K562 (cell line): ENCODE measurements around the gene FXYD1. TPM values are rescaled to one million over a fixed set of nuclear protein-coding genes. Genes with fewer than 3 reads are reported as not detected.

Source experiments
- ATAC-seq: fragments of 200-7000 bp; cut with Tn5 transposase; 3 replicates; pipeline ENCODE4 v1.9.1; 2020; ENCODE audit warnings: moderate library complexity
- BruUV-seq: library from RNA; stranded (reverse); fragments of 400-500 nt; replicated peaks from 2 replicates; lab custom pipeline; 2021; lab: Mats Ljungman, UMichigan
- CTCF ChIA-PET: fragments of 300-600 bp; formaldehyde crosslinking; extraction: SDS; loops from one replicate; lab custom pipeline; 2021; ENCODE audit warnings: low intra/inter-chr PET ratio; lab: Yijun Ruan, JAX
- POLR2A ChIA-PET: fragments of 300-600, 350-650 bp; sonication (Branson Sonifier 250); formaldehyde crosslinking; extraction: SDS; loops from one replicate; lab custom pipeline; 2021; ENCODE audit warnings: antibody characterized with exemption, inconsistent platforms; lab: Yijun Ruan, JAX
- DNase-seq, 4 experiments: peaks; one replicate each; pipeline versions ENCODE4 v3.0.0 to v3.0.0-alpha.2; 2011 to 2018; ENCODE audit warnings: low spot score in 3 of 4, mixed read lengths in 3 of 4; ENCODE audit errors: extremely low read depth in 1 of 4
- FAIRE-seq: peaks from 2 replicates; lab custom pipeline; 2011; peaks lifted over from hg19 to GRCh38; lab: Jason Lieb, UNC
- H2AFZ ChIP-seq: 2 replicates; pipeline ENCODE4 v1.6.0; 2011; ENCODE audit warnings: low read depth, low read length, control low read depth, inconsistent platforms
- H3K27ac ChIP-seq: fragments of 200-600 bp; 3 replicates; pipeline ENCODE4 v1.8.0; 2011; ENCODE audit warnings: low read depth, mild to moderate bottlenecking, control low read depth, inconsistent platforms, low read length, moderate library complexity, mixed read lengths; ENCODE audit errors: extremely low read depth
- H3K27me3 ChIP-seq, 2 experiments: fragments of 300-600 bp in 1 of 2; 2 replicates in 1 of 2; 3 replicates in 1 of 2; pipeline versions ENCODE4 v1.6.0 to v1.8.0; 2011; ENCODE audit warnings: inconsistent platforms in 2 of 2, low read length in 2 of 2, mild to moderate bottlenecking in 1 of 2, mixed read lengths in 1 of 2, moderate library complexity in 1 of 2; ENCODE audit not compliant: control insufficient read depth in 2 of 2, insufficient read depth in 2 of 2
- H3K36me3 ChIP-seq: fragments of 300-600 bp; 3 replicates; pipeline ENCODE4 v1.8.0; 2011; ENCODE audit warnings: mild to moderate bottlenecking, low read length, inconsistent platforms; ENCODE audit not compliant: control insufficient read depth, insufficient read depth
- H3K4me1 ChIP-seq, 2 experiments: fragments of 200-600 bp in 1 of 2; replicated peaks in 1 of 2; 2 replicates in 1 of 2; 3 replicates in 1 of 2; pipeline versions ENCODE4 v1.5.1 to v1.8.0; 2011; ENCODE audit warnings: inconsistent platforms in 2 of 2, low read length in 2 of 2, mild to moderate bottlenecking in 1 of 2, mixed read lengths in 1 of 2, moderate library complexity in 1 of 2; ENCODE audit not compliant: control insufficient read depth in 2 of 2, insufficient read depth in 2 of 2
- H3K4me2 ChIP-seq: 2 replicates; pipeline ENCODE4 v1.6.1; 2011; ENCODE audit warnings: low read length, control low read depth, inconsistent platforms, mixed read lengths; ENCODE audit not compliant: insufficient read depth
- H3K4me3 ChIP-seq: fragments of 200-600 bp; sonication (generic), shearing (Covaris generic); 2 replicates; pipeline ENCODE4 v1.5.1; 2016; ENCODE audit warnings: control low read depth, inconsistent platforms
- H3K79me2 ChIP-seq: fragments of 200-600 bp; 3 replicates; pipeline ENCODE4 v1.8.0; 2011; ENCODE audit warnings: low read length, inconsistent platforms; ENCODE audit not compliant: control insufficient read depth, insufficient read depth
- H3K9ac ChIP-seq, 2 experiments: 2 replicates each; pipeline versions ENCODE4 v1.6.0 to v1.6.1; 2011; ENCODE audit warnings: low read depth in 2 of 2, low read length in 2 of 2, control low read depth in 1 of 2, inconsistent platforms in 1 of 2, mild to moderate bottlenecking in 1 of 2, mixed read lengths in 1 of 2; ENCODE audit not compliant: insufficient read depth in 1 of 2
- H3K9me1 ChIP-seq: one replicate; pipeline ENCODE4 v1.6.0; 2011; ENCODE audit warnings: inconsistent platforms, mild to moderate bottlenecking, low read length, moderate library complexity; ENCODE audit not compliant: control insufficient read depth, insufficient read depth
- H3K9me3 ChIP-seq: replicated peaks from 2 replicates; pipeline ENCODE4 v1.5.1; 2011; ENCODE audit warnings: low read depth, low read length, inconsistent platforms; ENCODE audit not compliant: control insufficient read depth, insufficient read depth
- H4K20me1 ChIP-seq: replicated peaks from 2 replicates; pipeline ENCODE4 v1.6.1; 2011; ENCODE audit warnings: low read length, inconsistent platforms, mixed read lengths; ENCODE audit not compliant: control insufficient read depth, insufficient read depth
- CBFA2T3 ChIP-seq: fragments of 450-650 bp; IDR thresholded peaks from 2 replicates; pipeline ENCODE4 v1.6.1; 2017
- CHD2 ChIP-seq: IDR thresholded peaks from 2 replicates; pipeline ENCODE4 v1.6.1; 2011; ENCODE audit warnings: low read depth, low read length
- DPF2 ChIP-seq: fragments of 450-650 bp; IDR thresholded peaks from 2 replicates; pipeline ENCODE4 v1.6.1; 2016
- ELF4 ChIP-seq: fragments of 450-650 bp; formaldehyde crosslinking; IDR thresholded peaks from 2 replicates; pipeline ENCODE4 v1.4.0; 2022; ENCODE audit warnings: missing genetic modification characterization
- GATAD2B ChIP-seq: fragments of 450-650 bp; IDR thresholded peaks from 2 replicates; pipeline ENCODE4 v1.6.1; 2017; ENCODE audit warnings: mild to moderate bottlenecking, borderline replicate concordance
- HMGN3 ChIP-seq: IDR thresholded peaks from 2 replicates; pipeline ENCODE4 v1.6.1; 2011; ENCODE audit warnings: borderline replicate concordance, low read depth, mild to moderate bottlenecking, mixed read lengths, low read length; ENCODE audit not compliant: insufficient read length; ENCODE audit errors: extremely low read depth
- MAFG ChIP-seq: fragments of 450-650 bp; conservative IDR thresholded peaks from 2 replicates; pipeline ENCODE4 v1.6.1; 2016; ENCODE audit warnings: missing genetic modification characterization, missing compliant biosample characterization
- NFIC ChIP-seq: fragments of 450-650 bp; IDR thresholded peaks from 2 replicates; pipeline ENCODE4 v1.6.1; 2017; ENCODE audit warnings: mild to moderate bottlenecking, inconsistent platforms
- NFYB ChIP-seq: IDR thresholded peaks from 2 replicates; pipeline ENCODE4 v1.6.1; 2011; ENCODE audit warnings: mild to moderate bottlenecking, moderate library complexity; ENCODE audit not compliant: insufficient read length; ENCODE audit errors: extremely low read depth
- PURB ChIP-seq: sonication (generic); formaldehyde crosslinking; IDR thresholded peaks from 2 replicates; pipeline ENCODE4 v1.9.0; 2021; ENCODE audit warnings: low read depth, mild to moderate bottlenecking, missing genetic modification reagents
- RBM34 ChIP-seq: fragments of 200-400 bp; formaldehyde crosslinking; IDR thresholded peaks from 2 replicates; pipeline ENCODE4 v1.6.1; 2018; ENCODE audit warnings: low read length, borderline replicate concordance; ENCODE audit not compliant: insufficient read depth
- SUPT5H ChIP-seq: fragments of 450-650 bp; IDR thresholded peaks from 2 replicates; pipeline ENCODE4 v1.6.1; 2016
- TAF9B ChIP-seq: fragments of 450-650 bp; IDR thresholded peaks from 2 replicates; pipeline ENCODE4 v1.6.1; 2018; ENCODE audit warnings: mild to moderate bottlenecking; ENCODE audit not compliant: partially characterized antibody
- ZBTB7A ChIP-seq: IDR thresholded peaks from 2 replicates; pipeline ENCODE4 v1.6.1; 2011; ENCODE audit warnings: low read depth, mild to moderate bottlenecking, low read length, moderate library complexity, borderline replicate concordance; ENCODE audit not compliant: control insufficient read depth
- ZNF143 ChIP-seq: sonication (generic); formaldehyde crosslinking; IDR thresholded peaks from 2 replicates; pipeline ENCODE4 v1.9.0; 2022; ENCODE audit warnings: mild to moderate bottlenecking, missing genetic modification reagents
- ZNF175 ChIP-seq: fragments of 200-800 bp; sonication (Bioruptor generic); IDR thresholded peaks from 2 replicates; pipeline ENCODE4 v1.6.1; 2016; ENCODE audit warnings: low read depth, mild to moderate bottlenecking, missing genetic modification characterization, missing compliant biosample characterization
- ZNF184 ChIP-seq: sonication (generic); formaldehyde crosslinking; IDR thresholded peaks from 2 replicates; pipeline ENCODE4 v1.5.0; 2020; ENCODE audit warnings: missing genetic modification reagents
- WGBS: fragments of 100-300 bp; shearing (Covaris generic); methylation state at CpG from one replicate; pipeline ENCODE4 v1.1.6; 2016; ENCODE audit warnings: low coverage, mixed read lengths; ENCODE audit not compliant: insufficient coverage; ENCODE audit errors: missing lambda C conversion rate; 5-methylcytosine and 5-hydroxymethylcytosine counted together
- in situ Hi-C: fragments of 300-500 bp; cut with MboI; formaldehyde crosslinking; loops from 4 replicates; pipeline ENCODE4 v1.15.0; 2018; ENCODE audit warnings: inconsistent platforms, mixed read lengths
- intact Hi-C: fragments of 100-400 bp; cut with micrococcal nuclease; formaldehyde crosslinking; loops from 2 replicates; pipeline ENCODE4 v1.14.2; 2022
- polyA plus RNA-seq, 8 experiments: library from polyadenylated mRNA; depleted of rRNA in 4 of 8; stranded (reverse) in 5 of 8; unstranded in 3 of 8; fragments of >200 nt; fragmentation: Nextera tagmentation in 2 of 8; fragmentation: Illumina TruSeq in 1 of 8; extraction: Ambion mirVana in 2 of 8; extraction: Trizol in 1 of 8; gene quantifications; 2 replicates each; pipeline versions ENCODE4 v1.2.1 to v1.2.3, GENCODE V29; 2011 to 2014; ENCODE audit warnings: inconsistent platforms in 1 of 8, missing spikeins in 1 of 8
- total RNA-seq, 7 experiments: library from RNA; depleted of rRNA in 6 of 7; stranded (reverse); fragments of >200 nt in 6 of 7; fragmentation: Illumina TruSeq in 2 of 7; extraction: Trizol in 2 of 7; gene quantifications; 2 replicates each; pipeline versions ENCODE4 v1.2.1 to v1.2.3, GENCODE V29; 2011 to 2021; ENCODE audit warnings: low replicate concordance in 1 of 7
- TF ChIP-seq, protein P1 (sequence below): fragments of 250-450 bp; sonication (Bioruptor Pico); IDR thresholded peaks from 2 replicates; pipeline ENCODE4 v1.8.0; 2022; ENCODE audit warnings: inconsistent platforms, mild to moderate bottlenecking, moderate library complexity, borderline replicate concordance
- TF ChIP-seq, protein P2 (sequence below): fragments of 450-650 bp; IDR thresholded peaks from 2 replicates; pipeline ENCODE4 v1.6.1; 2016; ENCODE audit warnings: antibody characterized with exemption

Gene FXYD1
- total and polyA plus RNA-seq, 9 of the 15 experiments (the other 6 are each of a cell fraction or from before 2014, with no cell fraction given): 0.40 to 3.2 (median 1.8) TPM; not detected in 3

DNA sequence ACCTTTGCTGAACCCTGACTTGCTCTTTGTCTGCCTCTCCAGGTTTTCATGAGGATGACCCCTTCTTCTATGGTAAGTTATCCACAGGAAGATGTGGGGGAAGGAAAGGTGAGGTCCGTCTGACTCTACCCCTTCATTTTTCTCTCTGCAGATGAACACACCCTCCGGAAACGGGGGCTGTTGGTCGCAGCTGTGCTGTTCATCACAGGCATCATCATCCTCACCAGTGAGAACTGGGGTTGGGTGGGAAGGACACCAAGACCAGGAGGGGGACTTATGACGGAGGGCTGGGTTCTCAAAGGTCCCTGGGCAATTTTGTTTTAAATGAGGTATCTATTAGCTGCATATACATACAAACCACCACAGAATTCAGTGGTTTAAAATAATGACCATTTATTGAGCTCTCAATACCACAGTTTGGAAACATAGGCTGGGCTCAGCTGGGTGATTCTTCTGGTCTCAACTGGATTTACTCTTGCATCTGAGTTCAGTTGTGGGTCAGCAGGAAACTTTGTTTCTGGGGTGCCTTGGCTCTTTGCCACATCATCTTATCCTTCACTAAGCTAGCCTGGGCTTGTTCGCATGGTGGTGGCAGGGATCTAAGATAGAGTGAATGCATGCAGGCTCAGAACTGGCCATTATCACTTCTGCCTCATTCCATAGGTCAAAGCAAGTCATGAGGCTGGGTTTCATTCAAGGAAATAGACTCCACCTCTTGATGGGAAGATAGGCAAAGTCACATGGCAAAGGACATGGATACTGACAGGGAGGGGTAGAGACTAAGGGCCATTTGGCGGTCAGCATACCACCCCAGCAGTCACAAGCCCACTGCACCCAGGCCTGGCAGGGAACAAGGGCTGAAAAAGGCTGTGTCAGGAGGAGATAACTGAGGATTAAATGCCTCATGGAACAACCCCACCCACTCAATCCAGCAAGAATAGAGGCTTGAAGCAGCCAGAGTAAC, 27.8 kb downstream of the FXYD1 start:
- intact Hi-C loops (loop anchor here (5.0 kb wide), 2 partner anchors 41 to 81 kb away; partner anchors contain the start of gene LSR), in situ Hi-C loops (no loop called here)
- peak overlapping the region; percentile 6; the same call in 1 of the 2 replicates for H2AFZ ChIP-seq
- FAIRE-seq (peak; percentile 100), ATAC-seq (peak; percentile 87), DNase-seq (peak; percentile 59 to 97 (median 76))
- H3K79me2 ChIP-seq: peaks cover 37% of the 10 kb centered on the region
- ChIA-PET POLR2A (interaction anchor here (0.5 to 1.1 kb wide), 3 partner anchors 9 to 963 kb away, joined by 3 read pairs; no protein-coding TSS in a partner anchor), CTCF (no interaction called here)
- H3K9ac ChIP-seq: peak overlapping the region; percentile 58 to 59; a peak in 3 of 4 replicates
- BruUV-seq: no TSS peak
- H3K4me1 ChIP-seq: peaks cover 55 to 65% of the 10 kb centered on the region in 2 experiments
- no peaks in the 10 kb centered on the region; a peak in 1 of 5 replicates for H3K27me3 ChIP-seq
- H3K27ac ChIP-seq: peak overlapping the region; percentile 77
- peaks cover 96% of the 10 kb centered on the region for H3K36me3 ChIP-seq
- H3K4me2 ChIP-seq: peak overlapping the region; percentile 64
- WGBS: 7% methylated on average over 7 of the region's 7 CpGs
- no peak overlapping the region for H3K4me3 ChIP-seq
- no peaks in the 10 kb centered on the region for H3K9me1 ChIP-seq
- no peaks in the 10 kb centered on the region for H3K9me3 ChIP-seq
- H4K20me1 ChIP-seq: no peaks in the 10 kb centered on the region
- TF ChIP-seq MAFG (tag): peak; percentile 16; the same call in 1 of the 2 replicates
- no peak for TF ChIP-seq CHD2
- no peak for TF ChIP-seq ZNF143 (CRISPR knock-in tag)
- TF ChIP-seq, protein P1, sequence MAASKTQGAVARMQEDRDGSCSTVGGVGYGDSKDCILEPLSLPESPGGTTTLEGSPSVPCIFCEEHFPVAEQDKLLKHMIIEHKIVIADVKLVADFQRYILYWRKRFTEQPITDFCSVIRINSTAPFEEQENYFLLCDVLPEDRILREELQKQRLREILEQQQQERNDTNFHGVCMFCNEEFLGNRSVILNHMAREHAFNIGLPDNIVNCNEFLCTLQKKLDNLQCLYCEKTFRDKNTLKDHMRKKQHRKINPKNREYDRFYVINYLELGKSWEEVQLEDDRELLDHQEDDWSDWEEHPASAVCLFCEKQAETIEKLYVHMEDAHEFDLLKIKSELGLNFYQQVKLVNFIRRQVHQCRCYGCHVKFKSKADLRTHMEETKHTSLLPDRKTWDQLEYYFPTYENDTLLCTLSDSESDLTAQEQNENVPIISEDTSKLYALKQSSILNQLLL (CRISPR knock-in tag): no peak
- TF ChIP-seq PURB: no peak
- peak; percentile 45; the same call in 1 of the 2 replicates for TF ChIP-seq ZNF175 (CRISPR knock-in tag)
- 0 out of 2 replicates have a peak, but pooled peaks have one; percentile 19 for TF ChIP-seq SUPT5H
- peak; percentile 92 for TF ChIP-seq CBFA2T3
- peak; percentile 57 for TF ChIP-seq NFYB
- 0 out of 2 replicates have a peak, but pooled peaks have one; percentile 28 for TF ChIP-seq GATAD2B
- TF ChIP-seq ELF4 (CRISPR knock-in tag): peak; percentile 47; the same call in 1 of the 2 replicates
- TF ChIP-seq ZNF184: no peak
- peak; percentile 56; the same call in 1 of the 2 replicates for TF ChIP-seq ZBTB7A
- peak; percentile 86 for TF ChIP-seq DPF2
- no peak for TF ChIP-seq HMGN3
- TF ChIP-seq, protein P2, sequence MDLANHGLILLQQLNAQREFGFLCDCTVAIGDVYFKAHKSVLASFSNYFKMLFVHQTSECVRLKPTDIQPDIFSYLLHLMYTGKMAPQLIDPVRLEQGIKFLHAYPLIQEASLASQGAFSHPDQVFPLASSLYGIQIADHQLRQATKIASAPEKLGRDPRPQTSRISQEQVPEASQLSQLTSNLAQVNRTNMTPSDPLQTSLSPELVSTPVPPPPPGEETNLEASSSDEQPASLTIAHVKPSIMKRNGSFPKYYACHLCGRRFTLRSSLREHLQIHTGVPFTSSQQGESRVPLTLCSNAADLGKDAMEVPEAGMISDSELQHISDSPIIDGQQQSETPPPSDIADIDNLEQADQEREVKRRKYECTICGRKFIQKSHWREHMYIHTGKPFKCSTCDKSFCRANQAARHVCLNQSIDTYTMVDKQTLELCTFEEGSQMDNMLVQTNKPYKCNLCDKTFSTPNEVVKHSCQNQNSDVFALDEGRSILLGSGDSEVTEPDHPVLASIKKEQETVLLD: peak; percentile 57; the same call in 1 of the 2 replicates
- TF ChIP-seq RBM34: no peak
- TF ChIP-seq TAF9B: peak; percentile 32
- TF ChIP-seq NFIC: peak; percentile 97
